ENCODE results near the gene ZNF74.

GRCh38 chr22:20393705-20394476 is at the start of gene ZNF74:
- peak in 3 of 6 experiments; percentile 4 to 21 (median 7) for TF ChIP-seq CTCF (IDR thresholded peaks at IDR 0.05)
- peak in 1 of 2 donors; percentile 78 for TF ChIP-seq POLR2A (IDR thresholded peaks at IDR 0.05)
